ENCODE data around the gene OSBPL10.

Gene OSBPL10

DNA sequence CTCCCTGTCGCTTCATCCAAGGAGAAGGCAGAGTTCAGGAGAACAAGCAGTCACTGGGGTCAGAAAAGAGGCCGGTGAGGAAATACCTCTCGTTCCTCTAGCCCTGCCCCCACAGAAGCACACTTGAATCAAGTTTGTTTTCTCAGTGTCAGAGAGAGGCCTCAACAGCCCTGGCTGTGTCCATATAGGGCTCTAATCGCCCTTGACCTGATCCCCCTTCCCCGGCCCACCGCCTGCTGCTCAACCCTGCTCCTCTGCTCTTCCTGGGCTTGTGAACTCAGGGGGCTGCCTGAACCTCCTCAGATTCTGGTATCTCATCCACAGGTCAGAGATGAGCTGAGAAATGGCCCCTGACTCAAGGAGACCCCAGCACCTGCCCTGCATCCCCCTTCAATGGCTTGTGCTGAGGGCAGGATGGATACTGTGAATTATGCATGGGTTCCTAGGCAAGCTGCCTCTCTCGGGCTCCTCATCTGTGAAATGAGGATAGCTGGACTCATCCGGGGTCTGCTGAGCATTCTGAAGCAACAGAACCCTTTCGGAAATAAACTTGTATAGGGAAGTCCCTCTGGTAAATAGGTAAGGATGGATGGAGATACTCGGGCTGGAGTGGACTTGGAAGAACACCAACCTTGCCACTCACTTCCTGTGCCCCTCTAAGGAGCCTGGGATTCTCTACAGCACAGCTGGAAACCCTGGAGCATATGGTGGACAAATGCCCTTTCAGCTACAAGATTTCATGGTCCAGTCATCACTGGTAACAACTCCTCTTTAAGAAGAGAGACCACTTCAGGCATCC, 300.8 kb downstream of the OSBPL10 start:
- in situ Hi-C loops (cut with MboI; ENCODE audit: low sequenced_read_pairs): no loop called here

DNA sequence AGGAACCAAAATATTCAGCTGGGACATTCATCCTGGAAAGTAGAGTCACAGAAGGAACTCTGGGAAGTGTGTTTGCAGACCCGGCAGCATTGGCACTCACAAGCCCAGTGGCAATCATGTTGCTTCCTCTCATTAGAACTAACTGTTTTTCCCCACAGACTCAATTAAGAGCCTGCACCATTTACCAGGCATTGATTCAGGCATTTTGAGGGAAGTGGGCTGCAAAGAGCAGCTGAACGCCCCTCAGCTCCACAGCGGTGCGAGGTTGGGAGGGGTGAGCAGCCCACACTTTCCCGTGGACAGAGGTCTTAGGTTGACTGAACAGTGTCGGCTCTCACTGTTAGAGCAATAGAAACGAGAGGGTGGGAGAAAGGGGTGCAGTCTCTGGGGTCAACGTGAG, 304.5 kb downstream of the OSBPL10 start:
- in situ Hi-C loops (cut with MboI; ENCODE audit: low sequenced_read_pairs): no loop called here

DNA sequence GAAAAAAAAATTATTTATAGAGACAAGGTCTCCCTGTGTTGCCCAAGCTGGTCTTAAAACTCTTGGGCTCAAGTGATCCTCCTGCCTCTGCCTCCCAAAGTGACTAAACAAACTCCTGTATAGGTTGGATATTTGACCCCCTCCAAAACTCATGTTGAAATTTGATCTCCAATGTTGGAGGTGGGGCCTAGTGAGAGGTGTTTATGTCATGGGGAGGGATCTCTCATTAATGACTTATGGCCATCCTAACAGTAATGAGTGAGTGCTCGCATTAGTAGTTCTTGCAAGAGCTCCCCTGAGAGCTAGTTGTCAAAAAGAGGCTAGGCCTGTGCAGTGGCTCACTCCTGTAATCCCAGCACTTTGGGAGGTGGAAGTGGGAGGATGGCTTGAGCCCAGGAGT, 307.1 kb downstream of the OSBPL10 start:
- in situ Hi-C loops (cut with MboI; ENCODE audit: low sequenced_read_pairs): no loop called here

DNA sequence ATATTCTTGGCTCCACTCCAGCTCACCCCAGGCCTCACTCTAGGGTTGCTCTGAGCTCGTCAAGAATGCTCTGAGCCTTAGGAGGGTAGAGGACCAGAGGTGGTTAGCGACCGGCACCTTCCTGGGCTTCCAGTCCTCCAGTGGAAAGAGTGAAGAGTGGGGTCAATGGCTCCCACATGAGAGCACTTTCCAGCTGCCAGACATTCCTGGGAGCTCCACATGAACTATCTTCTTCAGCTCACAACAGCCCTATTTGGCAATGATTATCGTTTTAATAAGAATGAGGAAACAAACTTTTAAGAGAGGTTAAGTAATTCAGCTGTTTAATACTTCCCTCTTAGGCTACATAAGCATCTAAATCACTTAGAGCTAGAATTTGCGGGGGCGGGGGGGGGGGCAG, 309.1 kb downstream of the OSBPL10 start:
- in situ Hi-C loops (cut with MboI; ENCODE audit: low sequenced_read_pairs): no loop called here

DNA sequence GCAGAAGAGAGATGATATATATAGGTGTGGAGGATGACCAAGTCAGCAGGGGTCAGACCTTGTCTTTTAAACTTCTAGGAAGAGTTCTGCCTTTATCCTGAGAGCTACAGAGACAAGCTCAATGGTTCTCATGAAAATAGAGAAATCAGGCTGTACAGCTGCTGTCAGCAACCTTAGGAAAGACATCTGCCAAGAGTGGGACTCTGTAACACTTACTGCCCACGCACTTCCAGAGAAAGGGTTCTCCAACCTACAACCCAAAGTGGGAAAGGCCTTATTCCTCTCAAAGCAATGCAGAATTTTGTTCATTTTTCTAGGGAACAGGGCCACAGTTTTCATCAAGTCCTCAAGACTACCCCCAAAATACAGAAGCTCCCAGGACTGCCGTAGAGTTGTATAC, 309.6 kb downstream of the OSBPL10 start:
- in situ Hi-C loops (cut with MboI; ENCODE audit: low sequenced_read_pairs): no loop called here

DNA sequence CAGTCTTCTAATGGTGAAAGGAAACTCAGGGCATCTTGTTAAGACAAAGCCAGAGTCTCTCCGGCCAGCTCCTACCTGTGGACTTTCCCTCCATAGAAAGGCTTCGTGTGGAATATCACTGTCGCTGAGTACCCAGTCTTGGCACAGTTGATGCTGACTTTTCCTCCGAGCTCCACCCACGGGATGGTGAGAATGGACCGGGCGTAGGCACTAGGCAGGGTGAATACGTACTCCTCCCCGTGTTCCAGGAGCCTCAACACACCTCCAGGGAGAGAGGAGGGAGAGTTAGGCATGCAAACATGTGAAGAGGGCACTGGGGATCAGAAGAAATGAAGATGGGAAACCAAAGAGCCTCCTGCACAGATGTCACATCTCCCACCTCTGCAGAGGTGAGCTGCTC, 310.3 kb downstream of the OSBPL10 start:
- in situ Hi-C loops (cut with MboI; ENCODE audit: low sequenced_read_pairs): no loop called here

DNA sequence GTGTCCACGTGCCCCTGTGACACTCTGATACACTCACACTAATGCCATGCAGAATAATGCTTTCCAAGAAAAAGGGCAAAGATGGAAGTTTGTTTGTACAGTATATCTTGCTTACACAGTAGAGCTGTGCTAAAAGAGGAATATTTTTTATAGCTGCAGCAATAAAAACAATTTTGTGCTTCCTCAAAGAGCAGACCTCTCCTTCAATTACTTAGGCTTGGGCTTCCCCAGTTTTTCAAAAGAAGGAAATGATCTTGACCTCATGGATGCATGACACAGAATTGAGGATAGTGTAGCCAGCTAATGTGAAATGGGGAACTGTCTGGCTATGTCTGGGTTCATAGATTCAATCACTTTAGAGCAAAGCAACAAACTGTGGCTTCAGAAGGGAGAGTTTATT, 310.9 kb downstream of the OSBPL10 start:
- in situ Hi-C loops (cut with MboI; ENCODE audit: low sequenced_read_pairs): no loop called here

DNA sequence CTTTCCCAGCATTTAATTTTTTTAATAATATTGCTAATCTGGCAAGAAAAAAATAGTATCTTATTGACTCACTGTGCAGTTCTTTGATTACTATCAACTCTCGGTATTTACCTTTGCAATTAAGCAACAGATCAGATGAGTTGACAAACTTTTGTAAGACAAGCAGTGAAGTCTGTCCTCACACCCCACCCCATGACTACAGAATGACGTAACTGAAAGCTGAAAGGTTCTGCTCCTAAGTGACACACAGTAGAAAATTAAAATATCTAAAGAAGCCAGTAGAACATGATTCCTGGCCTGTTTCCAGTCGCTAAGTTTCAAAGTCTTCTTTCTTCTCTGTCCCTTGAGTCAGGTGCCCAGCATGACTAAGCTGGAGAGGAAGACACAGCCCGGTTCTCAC, 312.8 kb downstream of the OSBPL10 start:
- in situ Hi-C loops (cut with MboI; ENCODE audit: low sequenced_read_pairs): no loop called here

DNA sequence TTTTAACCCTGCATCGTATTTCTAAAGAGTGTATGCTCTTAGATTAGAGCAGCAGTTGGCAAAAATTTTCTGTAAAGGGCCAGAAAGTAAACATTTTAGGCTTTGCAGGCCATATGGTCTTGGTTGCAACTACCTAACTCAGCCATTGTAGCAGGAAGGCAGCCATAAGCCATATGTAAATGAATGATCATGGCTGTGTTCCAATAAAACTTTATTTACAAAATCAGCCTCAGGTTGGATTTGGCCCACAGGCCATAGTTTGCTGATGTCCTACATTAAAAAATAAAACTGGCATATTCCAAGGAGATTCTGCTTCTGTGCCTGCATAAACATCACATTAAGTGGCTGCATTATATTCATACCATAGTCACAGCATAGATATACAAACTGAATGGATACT, 313.5 kb downstream of the OSBPL10 start:
- in situ Hi-C loops (cut with MboI; ENCODE audit: low sequenced_read_pairs): no loop called here

DNA sequence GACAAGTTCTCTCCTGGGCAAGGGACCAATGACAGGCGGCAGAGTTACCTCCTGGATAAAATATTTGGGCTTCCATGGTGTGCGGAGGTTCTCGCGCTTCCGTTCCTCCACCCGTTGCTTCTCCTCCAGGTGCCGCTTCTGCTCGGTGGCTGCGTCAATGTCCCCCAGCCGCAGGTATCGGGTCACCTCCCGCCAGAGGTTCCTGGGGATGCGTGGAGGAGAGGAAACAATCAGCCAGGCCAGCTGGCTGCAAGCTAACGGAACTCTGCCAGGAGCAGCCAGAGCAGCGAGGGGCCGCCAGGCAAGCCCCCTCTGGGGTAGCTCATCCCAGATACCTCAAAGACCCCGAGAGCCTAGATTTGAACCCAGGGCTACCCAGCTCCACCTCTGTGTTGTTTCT, 317.0 kb downstream of the OSBPL10 start:
- in situ Hi-C loops (cut with MboI; ENCODE audit: low sequenced_read_pairs): no loop called here

DNA sequence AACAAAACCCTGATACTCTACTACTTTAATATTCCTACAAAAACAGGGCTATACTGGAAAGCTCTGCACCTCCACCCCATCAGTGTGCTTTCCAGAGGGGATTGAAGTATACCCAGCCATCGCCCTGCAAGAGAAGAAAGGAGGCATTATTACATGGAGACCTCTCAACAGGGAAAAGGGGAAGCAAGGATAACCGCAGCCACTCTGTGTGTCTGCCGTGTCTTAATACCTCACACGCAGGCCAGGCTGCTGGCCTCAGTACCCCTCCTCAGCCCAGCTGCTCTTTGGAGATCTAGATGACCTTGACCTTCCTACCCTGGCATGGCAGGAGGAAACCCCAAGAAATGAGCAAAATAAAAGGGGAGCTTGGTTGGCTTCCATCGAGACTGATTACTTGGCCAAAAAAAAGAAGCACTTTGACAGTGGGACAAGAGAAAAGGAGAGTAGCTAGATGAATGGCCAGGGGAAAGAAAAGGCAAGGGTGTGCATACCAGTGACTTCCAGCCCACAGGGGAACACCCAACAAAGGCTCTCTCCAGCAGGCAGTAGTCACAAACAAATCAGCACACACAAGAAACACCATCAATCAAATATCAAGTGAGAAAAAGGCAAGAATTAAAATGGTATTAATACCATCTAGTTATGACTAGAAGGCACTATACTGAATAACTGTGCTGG, 318.9 kb downstream of the OSBPL10 start:
- in situ Hi-C loops (cut with MboI; ENCODE audit: low sequenced_read_pairs): no loop called here

DNA sequence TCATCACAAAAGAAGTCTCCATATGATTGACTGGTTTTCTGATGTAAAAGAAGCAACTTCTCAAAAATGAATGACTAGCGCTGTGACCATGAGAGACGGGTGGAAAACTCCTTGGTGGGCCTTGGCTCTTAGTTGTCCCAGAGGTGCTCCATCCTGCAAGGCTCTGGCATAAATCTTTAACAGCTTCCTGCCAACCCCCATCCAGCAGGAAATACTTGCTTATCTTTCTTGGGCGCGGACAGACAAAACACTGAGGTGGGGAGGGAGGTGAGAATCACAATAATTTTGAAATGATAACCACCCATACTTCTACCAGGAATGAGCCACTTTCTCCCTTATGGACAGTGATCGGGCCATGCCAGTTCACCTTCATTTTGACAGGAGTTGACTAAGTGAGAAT, 319.8 kb downstream of the OSBPL10 start:
- in situ Hi-C loops (cut with MboI; ENCODE audit: low sequenced_read_pairs): no loop called here

DNA sequence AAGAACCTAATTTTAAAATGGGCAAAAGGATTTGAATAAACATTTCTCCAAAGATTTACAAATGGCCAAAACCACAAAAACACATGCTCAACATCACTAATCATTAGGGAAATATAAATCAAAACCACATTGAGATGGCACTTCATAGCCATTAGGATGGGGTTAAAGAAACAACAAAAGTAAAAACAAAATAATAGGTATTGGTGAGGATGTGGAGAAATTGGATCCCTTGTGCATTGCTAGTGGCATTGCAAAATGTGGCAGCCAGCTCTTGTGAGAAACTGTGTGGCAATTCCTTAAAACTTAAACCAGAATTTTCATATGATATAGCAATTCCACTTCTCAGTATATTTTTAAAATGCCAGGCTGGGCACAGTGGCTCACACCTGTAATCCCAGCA, 321.8 kb downstream of the OSBPL10 start:
- in situ Hi-C loops (cut with MboI; ENCODE audit: low sequenced_read_pairs): no loop called here

DNA sequence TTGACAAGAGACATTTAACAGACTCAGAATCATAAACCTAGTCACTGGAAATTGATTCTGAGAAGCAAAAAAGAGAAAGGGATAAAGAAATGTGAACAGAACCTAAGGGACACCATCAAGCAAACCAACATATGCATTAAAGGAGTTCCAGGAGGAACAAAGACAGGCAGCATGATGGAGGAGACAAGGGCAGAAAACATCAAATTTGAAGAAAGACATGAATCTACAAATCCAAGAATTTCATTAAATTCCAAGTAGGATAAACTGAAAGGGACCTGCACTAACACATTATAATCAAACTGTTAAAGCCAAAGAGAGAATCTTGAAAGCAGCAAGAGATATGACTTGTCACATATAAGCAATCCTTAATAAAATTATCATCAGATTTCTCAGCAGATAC, 326.1 kb downstream of the OSBPL10 start:
- in situ Hi-C loops (cut with MboI; ENCODE audit: low sequenced_read_pairs): no loop called here

DNA sequence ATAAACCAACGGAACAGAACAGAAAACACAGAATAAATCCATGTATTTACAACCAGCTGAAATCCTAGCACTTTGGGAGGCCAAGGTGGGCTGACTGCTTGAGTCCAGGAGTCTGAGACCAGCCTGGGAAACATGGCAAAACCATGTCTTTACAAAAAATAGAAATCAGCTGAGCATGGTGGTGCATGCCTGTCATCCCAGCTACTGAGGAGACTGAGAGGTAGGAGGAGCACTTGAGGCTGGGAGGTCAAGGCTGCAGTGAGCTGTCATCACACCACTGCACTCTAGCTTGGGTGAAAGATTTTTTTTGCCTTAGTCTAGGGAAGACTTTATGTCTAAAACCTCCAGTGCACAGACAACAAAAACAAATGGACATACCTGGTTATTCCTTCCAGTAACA, 327.6 kb downstream of the OSBPL10 start:
- in situ Hi-C loops (cut with MboI; ENCODE audit: low sequenced_read_pairs): no loop called here

DNA sequence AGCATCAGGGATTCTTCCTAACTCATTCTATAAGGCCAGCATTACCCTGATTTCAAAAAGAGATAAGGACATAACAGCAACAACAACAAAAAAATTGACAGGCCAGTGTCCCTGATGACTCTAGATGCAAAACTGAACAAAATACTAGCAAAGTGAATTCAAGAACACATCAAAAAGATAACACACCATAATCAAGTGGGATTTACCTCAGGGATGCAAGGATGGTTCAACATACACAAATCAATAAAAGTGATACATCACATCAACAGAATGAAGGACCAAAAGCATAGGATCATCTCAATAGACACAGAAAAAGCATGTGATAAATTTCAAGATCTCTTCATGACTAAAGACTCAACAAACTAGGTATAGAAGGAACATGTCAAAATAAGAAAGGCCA, 328.8 kb downstream of the OSBPL10 start:
- in situ Hi-C loops (cut with MboI; ENCODE audit: low sequenced_read_pairs): no loop called here

DNA sequence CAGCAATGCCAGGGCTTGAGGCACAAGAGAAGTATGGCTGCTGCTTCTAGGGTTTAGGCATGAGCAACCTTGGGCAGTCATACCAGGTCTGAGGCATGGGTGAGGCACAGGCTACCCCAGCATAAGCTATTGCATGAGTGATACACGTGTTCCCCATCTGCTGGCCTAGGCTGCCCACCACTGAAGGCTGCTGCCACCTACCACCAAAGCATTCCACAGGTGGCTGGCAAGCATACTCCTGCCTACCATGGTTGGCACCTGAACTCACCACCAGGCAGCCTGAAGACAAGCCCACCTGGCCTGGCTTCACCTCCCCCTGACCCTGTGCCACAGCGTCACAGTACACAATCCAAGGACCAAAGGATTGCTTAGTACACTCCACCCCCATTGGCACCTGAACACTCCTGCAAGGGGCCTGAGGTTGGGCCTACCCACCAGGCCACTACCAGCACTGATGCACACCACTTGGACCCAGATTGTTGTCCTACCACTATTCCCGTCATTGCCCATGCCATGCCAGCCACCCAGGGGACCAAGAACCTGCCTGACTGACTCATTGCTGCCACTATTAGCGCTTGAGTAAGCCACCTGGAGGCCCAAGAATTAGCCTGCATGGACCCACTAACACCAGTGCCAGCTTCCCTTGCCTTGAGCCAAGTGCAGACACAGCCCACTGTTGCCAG, 332.6 kb downstream of the OSBPL10 start:
- in situ Hi-C loops (cut with MboI; ENCODE audit: low sequenced_read_pairs): no loop called here

DNA sequence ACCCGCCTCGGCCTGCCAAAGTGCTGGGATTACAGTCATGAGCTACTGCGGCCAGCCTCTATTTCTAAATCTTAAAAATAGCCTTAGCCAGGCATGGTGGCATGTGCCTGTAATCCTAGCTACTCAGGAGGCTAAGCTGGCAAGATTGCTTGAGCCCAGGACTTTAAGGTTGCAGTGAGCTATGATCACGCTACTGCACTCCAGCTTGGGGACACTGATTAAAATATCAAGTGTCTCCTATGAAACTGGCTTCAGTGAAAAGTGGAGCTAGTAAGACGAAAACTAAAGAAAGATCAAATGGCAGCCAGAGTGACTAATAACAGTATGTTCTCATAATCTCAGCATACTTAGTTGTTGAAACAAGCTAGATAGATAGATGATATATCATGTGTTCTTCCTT, 335.8 kb downstream of the OSBPL10 start:
- in situ Hi-C loops (cut with MboI; ENCODE audit: low sequenced_read_pairs): no loop called here

DNA sequence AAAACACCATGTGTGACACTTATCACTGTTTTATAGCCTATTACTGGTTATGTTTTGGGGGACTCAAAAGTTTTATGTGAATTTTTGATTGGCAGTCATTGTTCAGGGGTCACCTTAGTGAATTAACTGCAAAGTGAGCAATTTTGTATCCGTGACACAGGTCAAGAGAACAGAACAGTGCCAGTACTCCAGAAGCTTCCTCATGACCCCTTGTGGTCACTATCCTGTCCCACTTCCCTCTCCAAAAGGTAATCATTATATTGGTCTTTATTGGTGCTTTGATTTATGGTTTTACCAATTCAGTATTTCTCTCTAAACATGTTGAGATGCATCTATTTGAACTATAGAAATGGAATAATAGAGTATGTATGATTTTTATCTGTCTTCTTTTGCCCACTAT, 341.2 kb downstream of the OSBPL10 start:
- in situ Hi-C loops (cut with MboI; ENCODE audit: low sequenced_read_pairs): no loop called here

DNA sequence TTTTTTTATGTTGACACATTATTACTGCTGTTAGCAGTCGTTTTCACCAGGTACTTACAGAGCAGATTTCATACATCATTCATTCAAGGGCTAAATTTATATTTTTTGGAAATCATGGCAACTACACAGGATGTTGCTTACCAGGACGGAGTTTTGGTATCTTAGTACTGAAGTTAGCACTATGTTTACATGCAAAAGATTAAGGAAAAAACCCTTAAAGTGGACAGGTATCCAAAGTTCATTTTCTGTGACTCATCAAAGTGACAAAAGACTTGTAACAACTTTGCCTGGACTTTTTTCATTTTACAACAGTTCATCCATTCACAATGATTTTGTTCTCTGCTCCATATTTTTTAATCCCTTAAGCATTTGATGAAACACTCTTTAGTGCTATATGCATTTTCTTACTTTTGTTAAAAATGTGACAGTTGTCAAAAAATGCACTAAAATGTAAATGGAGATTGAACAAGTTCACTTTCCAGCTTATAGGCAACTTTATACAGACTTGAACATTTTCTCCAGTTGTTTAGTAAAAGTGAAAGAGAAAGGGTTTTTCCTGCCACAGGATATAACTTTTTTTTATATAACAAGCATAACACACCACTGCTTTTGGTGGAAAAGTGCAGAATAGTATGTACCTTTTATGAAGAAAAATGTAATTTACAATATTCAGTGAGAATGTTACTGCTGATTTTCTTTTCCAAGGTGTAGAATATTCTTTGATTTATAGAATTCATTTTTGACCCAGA, 344.2 kb downstream of the OSBPL10 start:
- in situ Hi-C loops (cut with MboI; ENCODE audit: low sequenced_read_pairs): no loop called here

DNA sequence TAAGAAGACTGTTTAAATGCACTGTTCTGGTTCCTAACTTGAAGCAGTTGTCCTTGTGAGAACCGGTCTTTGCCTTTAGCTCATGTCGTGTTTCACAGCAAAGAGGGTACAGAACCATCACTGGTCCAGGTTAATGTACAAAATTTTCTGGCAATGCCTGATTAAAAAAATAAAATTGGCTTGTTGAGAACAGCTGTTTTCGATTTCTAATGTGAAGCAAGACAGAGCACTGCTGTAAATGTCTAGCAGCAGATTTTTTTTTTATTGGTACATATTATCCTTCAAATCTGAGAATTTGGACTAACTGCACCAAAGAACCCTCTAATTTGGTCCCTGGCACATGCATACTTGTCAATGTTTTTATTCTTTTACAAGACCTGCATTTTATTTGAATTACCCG, 345.0 kb downstream of the OSBPL10 start:
- in situ Hi-C loops (cut with MboI; ENCODE audit: low sequenced_read_pairs): no loop called here

Data from HL-60/S4 treated with retinoic acid at 250 ng/mL for 4 days and 3 days (cell line).